Retina (tissue), 1 donor: ENCODE results near the gene GIGYF2.
"Not testable (repeated sequence)": the region's sequence is repeated elsewhere in the genome, so short reads cannot be mapped to it uniquely, and the experiment has no call there.

Experiments
- DNase-seq: peaks from one replicate; pipeline ENCODE4 v3.0.0-alpha.2; 2016

Gene GIGYF2

DNA sequence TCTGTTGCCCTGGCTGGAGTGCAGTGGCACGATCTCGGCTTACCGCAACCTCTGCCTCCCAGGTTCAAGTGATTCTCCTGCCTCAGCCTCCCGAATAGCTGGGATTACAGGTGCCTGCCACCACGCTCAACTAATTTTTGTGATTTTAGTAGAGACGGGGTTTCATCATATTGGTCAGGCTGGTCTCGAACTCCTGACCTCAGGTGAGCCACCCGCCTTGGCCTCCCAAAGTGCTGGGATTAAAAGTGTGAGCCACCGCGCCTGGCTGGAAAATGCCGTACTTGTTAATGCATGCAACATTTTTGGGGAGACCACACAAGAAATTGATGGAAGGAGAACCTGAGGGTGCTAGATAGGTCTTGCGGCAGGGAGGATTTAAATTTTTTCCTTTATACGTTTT is 6.0 kb upstream of the GIGYF2 start:
- DNase-seq = not testable (repeated sequence)

GRCh38 chr2:232693344-232693743 is 3.8 kb upstream of the GIGYF2 start:
- no peak for DNase-seq

- no peak for DNase-seq
These were observed 497 bp upstream of the GIGYF2 start for GRCh38 chr2:232696609-232697058.

DNA sequence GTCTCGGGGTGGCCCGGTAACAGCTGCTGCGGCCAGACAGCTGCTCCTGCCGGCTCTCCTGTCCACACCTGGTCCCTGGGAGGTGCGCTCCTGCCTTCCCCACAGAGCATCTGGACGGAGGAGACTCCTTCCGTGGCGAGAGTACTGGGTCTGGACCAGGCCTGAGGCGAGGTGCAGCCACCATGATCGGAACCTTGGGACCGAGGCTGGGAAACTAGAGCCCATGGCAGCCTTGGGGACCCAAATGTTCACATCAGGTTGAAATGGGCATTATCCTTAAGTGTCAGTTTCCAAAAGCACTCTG is 628 bp downstream of the GIGYF2 start:
- DNase-seq = no peak

DNA sequence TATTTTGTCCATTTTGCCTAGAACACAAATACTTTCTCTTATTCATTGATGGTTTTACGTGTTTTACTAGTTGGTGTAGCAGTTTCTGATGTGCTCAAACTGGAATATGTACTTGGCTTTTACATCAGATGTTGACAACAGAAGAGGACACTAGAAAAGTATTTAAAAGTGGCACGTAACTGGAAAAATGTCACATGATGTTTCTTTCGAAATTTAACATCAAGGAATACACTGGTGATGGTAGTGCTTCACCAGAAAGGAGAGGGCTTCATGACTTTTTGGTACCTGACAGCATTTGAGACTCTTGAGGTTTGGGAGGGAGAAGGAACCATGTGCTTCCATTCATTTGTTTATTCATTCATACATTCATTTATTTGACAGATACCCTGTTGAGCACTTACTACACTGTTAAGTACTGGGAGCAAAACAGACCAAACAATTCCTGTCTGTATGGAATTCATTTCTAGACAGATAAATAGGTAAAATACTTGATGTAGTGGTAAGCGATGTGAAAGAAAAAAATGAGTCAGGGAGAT is 1.5 kb downstream of the GIGYF2 start:
- DNase-seq = no peak

GRCh38 chr2:232699110-232699509 is 2.0 kb downstream of the GIGYF2 start:
- no peak for DNase-seq

GRCh38 chr2:232700154-232700553 is 3.0 kb downstream of the GIGYF2 start:
- no peak for DNase-seq

DNA sequence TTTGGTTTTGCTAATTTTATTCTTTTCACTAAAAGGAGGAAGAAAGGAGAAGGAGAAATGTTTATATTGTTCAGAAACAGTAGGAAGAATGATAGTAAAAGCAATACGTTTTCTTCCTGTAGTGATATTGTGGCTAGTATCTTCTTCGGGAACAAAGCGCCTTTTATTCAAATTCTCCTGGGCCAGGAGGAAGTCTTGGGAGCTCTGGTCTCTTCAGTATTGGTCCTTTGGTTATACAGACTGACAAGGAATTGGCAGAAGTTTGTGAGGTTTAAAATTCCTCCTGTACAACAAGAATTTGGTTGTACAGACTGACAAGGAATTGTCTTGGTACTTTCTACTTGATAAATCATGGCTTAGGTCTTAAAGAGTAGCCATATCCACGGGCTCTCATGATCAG is 9.9 kb downstream of the GIGYF2 start:
- no peak for DNase-seq

DNA sequence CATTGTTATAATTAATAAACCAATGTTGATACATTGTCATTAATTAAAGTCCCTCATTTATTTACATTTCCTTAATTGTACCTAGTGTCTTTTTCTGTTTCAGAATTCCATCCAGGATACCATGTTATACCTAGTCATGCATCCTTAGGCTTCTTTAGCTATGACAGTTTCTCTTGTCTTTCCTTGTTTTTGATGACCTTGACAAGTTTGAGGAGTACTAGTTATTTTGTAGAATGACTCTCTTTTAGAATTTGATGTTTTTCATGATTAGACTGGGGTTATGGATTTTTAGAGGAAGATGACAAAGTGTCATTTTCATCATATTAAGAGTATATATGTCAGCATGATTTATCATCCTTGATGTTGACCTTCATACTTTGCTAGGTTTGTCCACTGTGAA is 16.4 kb downstream of the GIGYF2 start:
- no peak for DNase-seq

DNA sequence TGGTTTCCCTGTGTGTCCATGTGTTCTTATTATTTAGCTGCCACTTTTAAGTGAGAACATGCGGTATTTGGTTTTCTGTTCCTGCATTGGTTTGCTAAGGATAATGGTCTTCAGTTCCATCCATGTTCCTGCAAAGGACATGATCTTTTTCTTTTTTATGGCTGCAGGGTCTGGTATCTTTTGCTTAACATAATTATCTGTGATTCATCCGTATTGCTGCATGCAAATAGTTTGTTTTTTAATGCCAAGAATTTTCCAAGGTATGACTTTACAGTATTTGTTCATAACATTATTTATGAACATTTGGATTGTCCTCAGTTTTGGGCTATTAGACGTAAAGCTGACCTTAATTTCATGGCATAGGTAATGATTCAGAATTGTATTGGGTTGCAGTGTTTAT is 17.8 kb downstream of the GIGYF2 start:
- DNase-seq = no peak

DNA sequence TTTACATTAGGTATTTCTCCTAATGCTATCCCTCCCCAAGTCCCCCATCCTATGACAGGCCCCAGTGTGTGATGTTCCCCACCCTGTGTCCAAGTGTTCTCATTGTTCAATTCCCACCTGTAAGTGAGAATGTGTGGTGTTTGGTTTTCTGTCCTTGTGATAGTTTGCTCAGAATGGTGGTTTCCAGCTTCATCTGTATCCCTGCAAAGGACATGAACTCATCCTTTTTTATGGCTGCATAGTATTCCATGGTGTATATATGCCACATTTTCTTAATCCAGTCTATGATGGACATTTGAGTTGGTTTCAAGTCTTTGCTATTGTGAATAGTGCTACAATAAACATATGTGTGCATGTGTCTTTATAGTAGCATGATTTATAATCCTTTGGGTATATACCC is 22.9 kb downstream of the GIGYF2 start:
- DNase-seq = not testable (repeated sequence)

- DNase-seq = no peak
These were observed 24.1 kb downstream of the GIGYF2 start for GRCh38 chr2:232721261-232721660.

GRCh38 chr2:232721882-232722281 is 24.8 kb downstream of the GIGYF2 start:
- no peak for DNase-seq

DNA sequence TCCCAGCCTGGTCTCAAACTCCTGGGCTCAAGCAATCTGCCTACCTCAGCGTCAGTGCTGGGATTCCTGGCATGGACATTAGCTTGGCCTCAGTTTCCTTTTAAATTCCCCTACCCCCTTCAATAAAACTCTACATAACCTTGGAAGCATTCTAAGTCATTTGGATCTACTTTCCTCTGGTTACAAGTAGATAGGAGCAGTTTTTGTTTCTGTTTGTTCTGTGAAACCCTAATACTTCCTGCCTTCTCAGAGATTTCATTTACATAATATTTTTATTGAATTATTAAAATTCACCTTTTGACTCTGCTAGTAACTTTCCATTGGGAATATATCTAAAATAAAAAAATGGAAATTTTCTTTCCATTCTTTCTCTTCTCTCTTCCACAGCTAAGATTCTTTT is 25.9 kb downstream of the GIGYF2 start:
- no peak for DNase-seq

GRCh38 chr2:232728785-232729184 is 31.7 kb downstream of the GIGYF2 start:
- DNase-seq = no peak

DNA sequence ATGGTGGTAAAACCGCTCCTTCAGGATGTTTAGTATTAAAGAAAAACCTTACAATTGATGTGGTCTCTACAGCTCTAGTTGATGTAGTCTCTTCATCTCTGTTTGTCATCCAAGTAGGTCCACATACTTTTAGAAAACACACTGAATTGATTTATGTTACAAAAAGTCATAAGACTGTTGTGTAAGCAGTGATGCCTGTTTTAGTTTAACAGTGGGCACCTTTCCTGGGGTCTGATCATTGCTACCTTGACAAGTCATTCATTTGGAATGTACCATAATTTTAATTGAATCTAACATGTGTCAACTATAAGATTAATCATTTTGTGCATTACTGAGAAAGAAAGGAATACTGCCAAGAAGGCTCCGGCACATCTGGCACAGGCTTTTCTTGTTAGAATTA is 34.3 kb downstream of the GIGYF2 start:
- no peak for DNase-seq

DNA sequence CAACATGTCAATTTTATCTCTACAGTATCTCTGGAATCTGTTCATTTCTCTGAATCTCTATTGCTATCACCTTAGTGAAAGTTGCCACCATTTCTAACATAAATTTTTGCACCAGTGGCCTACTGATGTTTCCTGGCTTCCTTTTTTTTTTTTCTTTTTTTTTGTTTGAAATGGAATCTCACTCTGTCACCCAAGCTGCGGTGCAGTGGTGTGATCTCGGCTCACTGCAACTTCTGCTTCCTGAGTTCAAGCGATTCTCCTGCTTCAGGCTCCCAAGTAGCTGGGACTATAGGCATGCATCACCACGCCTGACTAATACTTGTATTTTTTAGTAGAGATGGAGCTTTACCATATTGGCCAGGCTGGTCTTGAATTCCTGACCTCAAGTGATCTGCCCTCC is 44.2 kb downstream of the GIGYF2 start:
- no peak for DNase-seq

DNA sequence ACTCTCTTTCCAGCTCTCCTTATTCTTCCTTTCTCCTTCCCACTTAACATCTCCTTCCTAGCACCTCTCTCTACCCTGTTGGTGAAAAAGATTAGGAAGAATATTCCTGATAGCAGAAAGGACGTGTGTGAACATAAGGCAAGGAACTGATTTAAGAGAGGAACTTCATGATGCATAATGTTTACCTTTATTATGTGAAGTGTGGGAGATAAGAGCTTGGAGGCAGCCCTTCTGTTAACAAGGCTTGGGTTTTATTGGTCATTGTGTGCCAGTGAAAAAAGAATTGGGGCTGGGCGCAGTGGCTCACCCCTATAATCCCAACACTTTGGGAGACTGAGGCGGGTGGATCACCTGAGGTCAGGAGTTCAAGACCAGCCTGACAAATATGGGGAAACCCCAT is 44.8 kb downstream of the GIGYF2 start:
- DNase-seq = no peak

- no peak for DNase-seq
These were observed 47.8 kb downstream of the GIGYF2 start for GRCh38 chr2:232744963-232745362.

- no peak for DNase-seq
These were observed 50.9 kb downstream of the GIGYF2 start for GRCh38 chr2:232748038-232748437.

- DNase-seq = no peak
These were observed 52.2 kb downstream of the GIGYF2 start for GRCh38 chr2:232749331-232749730.

GRCh38 chr2:232750135-232750671 is 53.1 kb downstream of the GIGYF2 start:
- DNase-seq = no peak

DNA sequence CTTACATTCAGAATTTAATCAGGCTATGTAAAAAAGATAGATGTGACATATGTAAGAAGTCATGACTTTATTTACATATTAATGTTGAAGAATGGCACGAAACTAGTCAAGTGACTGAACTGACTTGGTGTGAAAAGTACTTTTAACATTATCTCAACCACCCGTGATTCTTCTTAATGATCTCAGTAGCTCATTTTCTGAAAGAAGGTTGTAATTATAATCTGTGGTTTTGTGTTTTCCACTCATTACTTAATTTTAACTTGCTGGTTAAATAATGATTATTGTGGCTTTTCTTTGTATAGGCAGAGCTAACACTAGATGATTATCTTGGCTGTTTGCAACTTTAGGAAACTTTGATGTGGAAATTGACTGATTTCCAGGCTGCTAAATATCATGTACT is 60.8 kb downstream of the GIGYF2 start:
- DNase-seq = no peak

DNA sequence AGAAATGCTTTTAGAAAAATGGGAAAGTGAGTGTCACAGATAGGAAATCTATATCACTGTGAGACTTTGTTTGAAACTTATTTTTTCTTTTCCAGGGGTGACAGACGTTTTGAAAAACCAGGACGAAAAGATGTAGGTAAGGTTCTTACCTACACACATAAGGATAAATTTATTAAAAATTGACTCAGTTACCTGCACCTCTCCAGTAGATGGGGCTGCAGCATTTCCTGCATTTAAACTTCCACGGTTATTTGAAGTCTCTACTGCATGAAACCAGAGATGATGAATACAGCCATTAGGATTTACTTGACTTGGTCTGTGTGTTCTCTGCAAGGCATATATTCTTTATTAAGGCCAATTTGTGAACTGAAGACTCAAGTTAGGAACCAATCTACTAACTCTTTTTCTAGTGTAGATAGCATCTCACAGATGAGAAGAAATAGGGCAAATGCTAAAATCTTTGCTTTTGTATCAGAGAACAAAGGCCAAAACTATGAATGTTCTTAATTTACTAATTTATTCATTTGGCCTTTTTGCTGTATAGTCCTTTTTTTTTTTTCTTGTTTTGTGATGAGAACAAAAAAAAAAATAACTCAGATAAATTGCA is 64.3 kb downstream of the GIGYF2 start:
- DNase-seq = no peak

GRCh38 chr2:232767866-232768265 is 70.7 kb downstream of the GIGYF2 start:
- DNase-seq = no peak
